Measurements from ENCODE around the gene HERPUD1. TPM values are rescaled to one million over a fixed set of nuclear protein-coding genes. Genes with fewer than 3 reads are reported as not detected.
A peak's percentile ranks its signal among the peaks of the same experiment; 100 is the strongest.

The HERPUD1 gene
- total and polyA plus RNA-seq, 2 of the 13 experiments (the other 11 are each of a cell fraction or from before 2014, with no cell fraction given) = 96.2 to 323 TPM

- no peaks in the 10 kb centered on the region for H3K79me2 ChIP-seq (ENCODE audit: insufficient read depth, low read length)
- in situ Hi-C loops (cut with HindIII; ENCODE audit: extremely low pct_ligation_motif_present, low pct_unique_long_range_greater_than_20kb) (no loop called here), intact Hi-C loops (cut with micrococcal nuclease; ENCODE audit: unreplicated experiment) (no loop called here)
- no peaks in the 10 kb centered on the region for H4K20me1 ChIP-seq (ENCODE audit: insufficient read depth, low read length)
- no peaks in the 10 kb centered on the region for H3K36me3 ChIP-seq (replicated peaks in 1 of 2; ENCODE audit: control insufficient read depth in 1 of 2, insufficient read depth in 2 of 2, low read length in 2 of 2)
- peak overlapping the region; percentile 34 to 68 (median 36); a peak in 5 of 6 replicates for H3K4me3 ChIP-seq (replicated peaks in 1 of 3; ENCODE audit: insufficient read depth in 1 of 3, low read depth in 2 of 3, low read length in 3 of 3)
- POLR2A ChIA-PET = interaction anchor here (0.6 to 4.3 kb wide), 8 partner anchors 9 to 35 kb away, joined by 3 to 57 read pairs (median 5); partner anchors contain the start of gene HERPUD1
- ATAC-seq = peak; percentile 48
- H3K4me1 ChIP-seq (ENCODE audit: insufficient read depth, low read length) = peaks cover 68% of the 10 kb centered on the region
- no TSS peak for BruUV-seq (replicated peaks)
- peak overlapping the region; percentile 90 for H3K4me2 ChIP-seq (ENCODE audit: low read depth, low read length)
- peak overlapping the region; percentile 30 for H2AFZ ChIP-seq (ENCODE audit: low read length)
- CTCF ChIA-PET (ENCODE audit: low intra/inter-chr PET ratio, low total read pairs) = no interaction called here
- H3K9me3 ChIP-seq (ENCODE audit: low read length) = no peaks in the 10 kb centered on the region
- H3K27ac ChIP-seq (ENCODE audit: extremely low read length, insufficient read depth, low read length) = no peak overlapping the region
- no peak for DNase-seq (ENCODE audit: low spot score)
- H3K9ac ChIP-seq (ENCODE audit: insufficient read depth, low read depth, low read length) = peak overlapping the region; percentile 30
- peaks cover 0 to 12% of the 10 kb centered on the region in 2 experiments; a peak in 2 of 5 replicates for H3K27me3 ChIP-seq (ENCODE audit: control insufficient read depth in 1 of 2, insufficient read depth in 2 of 2, low read length in 2 of 2)
- FAIRE-seq = peak; percentile 40
- WGBS (ENCODE audit: low lambda C conversion rate) = 7% methylated on average over 15 of the region's 18 CpGs
- TF ChIP-seq ZBTB40 (IDR thresholded peaks at IDR 0.05) (no peak), ZBTB40 (CRISPR knock-in tag; IDR thresholded peaks at IDR 0.05) (0 out of 2 replicates have a peak, but pooled peaks have one; percentile 67), ZNF256 (CRISPR knock-in tag; conservative IDR thresholded peaks at IDR 0.05) (no peak), TBP (CRISPR knock-in tag; IDR thresholded peaks at IDR 0.05) (no peak), THAP11 (CRISPR knock-in tag; IDR thresholded peaks at IDR 0.05) (no peak), ZNF276 (CRISPR knock-in tag; IDR thresholded peaks at IDR 0.05; ENCODE audit: low read depth) (no peak), HES4 (CRISPR knock-in tag; IDR thresholded peaks at IDR 0.05; ENCODE audit: borderline replicate concordance) (no peak), EED (CRISPR knock-in tag; IDR thresholded peaks at IDR 0.05) (peak; percentile 87; the same call in 1 of the 2 replicates), PRPF4 (IDR thresholded peaks at IDR 0.05; ENCODE audit: low read depth, low read length, poor library complexity, severe bottlenecking) (no peak), SALL1 (CRISPR knock-in tag; IDR thresholded peaks at IDR 0.05) (peak; percentile 33; the same call in 1 of the 2 replicates), ZNF772 (CRISPR knock-in tag; IDR thresholded peaks at IDR 0.05) (peak; percentile 77; the same call in 1 of the 2 replicates)
Measured at GRCh38 chr16:56912746-56913708, 18.9 kb upstream of the HERPUD1 start.
